Stimulated activated CD4-positive, alpha-beta T cell treated with anti-CD3 and anti-CD28 coated beads, Interleukin-4, amount 100 ng/mL, for 1 hour (primary cell): ENCODE results near the gene TLE1.
"Not testable (repeated sequence)": the region's sequence is repeated elsewhere in the genome, so short reads cannot be mapped to it uniquely, and the experiment has no call there.

Experiments used
- DNase-seq: peaks from one replicate; pipeline ENCODE4 v3.0.0-alpha.2; 2020

Gene TLE1

DNA sequence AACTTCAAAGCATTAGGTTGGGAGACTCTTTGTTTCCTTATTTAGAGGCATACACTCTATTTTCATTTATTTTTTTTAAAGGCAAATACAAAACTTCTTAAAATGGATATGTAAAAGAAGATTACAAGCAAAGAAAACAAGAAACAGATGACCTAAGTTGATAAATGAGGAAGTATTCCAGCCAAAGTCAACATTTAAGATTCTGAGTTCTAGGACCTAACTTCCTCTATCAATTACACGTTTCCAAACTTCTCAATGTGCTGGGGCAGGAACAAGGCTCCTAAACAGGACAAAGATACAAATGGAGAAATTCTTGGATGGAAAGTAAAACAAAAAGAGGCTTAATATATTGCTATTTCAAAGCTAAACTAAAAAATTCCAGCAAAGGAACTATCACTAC is 89.5 kb downstream of the TLE1 start:
- DNase-seq = no peak

GRCh38 chr9:81598811-81599210 is 90.5 kb downstream of the TLE1 start:
- no peak for DNase-seq

GRCh38 chr9:81598123-81598497 is 91.2 kb downstream of the TLE1 start:
- DNase-seq = no peak

DNA sequence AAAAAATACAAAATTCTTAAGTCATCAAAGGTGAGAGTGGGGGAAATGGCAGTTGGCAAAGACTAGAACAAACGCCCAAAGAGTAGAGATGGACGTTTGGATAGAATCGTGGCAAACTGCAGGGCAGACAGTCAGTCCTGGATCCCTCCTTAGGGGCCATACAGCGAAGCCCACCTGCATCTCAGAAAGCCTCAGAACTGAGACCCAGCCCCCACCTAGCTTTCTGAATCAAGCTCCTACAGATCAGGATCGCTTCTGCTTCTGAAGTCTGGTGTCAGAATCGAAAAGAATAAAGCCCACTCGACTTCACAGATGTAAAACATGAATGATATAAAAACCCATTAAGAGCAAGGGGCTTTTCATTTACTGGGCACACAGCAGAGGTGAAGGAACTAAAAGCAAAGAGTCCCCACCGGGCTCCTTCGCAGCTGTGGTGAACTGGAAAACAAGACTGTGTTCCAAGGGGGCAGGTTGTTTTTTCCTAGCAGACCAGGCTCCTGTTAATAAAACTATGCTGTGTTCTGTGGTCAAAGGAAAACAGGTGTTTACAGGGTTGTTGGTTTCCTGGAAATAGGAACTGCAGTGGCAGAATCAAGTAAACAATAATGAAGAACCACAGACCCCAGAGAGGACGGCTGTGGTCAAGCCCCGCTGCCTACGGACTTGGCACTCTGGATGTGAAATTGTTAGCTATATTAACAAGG is 91.8 kb downstream of the TLE1 start:
- no peak for DNase-seq

DNA sequence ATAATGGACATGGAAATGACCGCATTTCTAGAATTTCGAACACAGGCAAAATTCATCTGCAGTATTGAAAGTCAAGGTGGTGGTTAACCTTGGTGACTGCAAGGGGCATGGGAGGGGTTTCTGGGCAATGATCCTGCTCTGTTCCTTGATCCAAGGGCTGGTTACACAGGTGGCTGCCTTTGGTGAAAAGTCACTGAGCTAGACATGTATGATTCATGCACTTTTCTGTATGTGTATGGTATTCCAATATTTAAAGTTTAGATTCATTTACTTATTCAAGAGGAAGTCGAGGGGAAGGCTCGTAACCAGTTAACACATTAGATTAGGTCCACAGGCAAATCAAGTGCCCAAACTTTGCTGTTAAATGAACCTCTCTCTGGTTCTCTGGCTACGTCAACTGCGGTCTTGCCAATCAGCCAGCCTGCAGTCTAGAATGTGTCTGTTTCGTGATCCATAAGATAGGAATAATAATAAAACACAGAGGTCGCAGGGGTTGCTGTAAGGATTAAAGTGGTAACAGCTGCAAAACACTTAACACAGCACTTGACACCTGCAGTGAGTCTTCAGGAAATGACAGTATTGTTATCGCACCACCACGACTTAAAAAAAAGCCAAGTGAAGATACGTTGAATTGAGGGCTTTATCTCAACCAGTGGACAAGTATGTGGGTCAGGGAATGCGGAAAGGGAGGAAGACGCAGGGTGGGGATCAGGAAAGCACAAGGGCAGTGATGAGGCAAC is 92.5 kb downstream of the TLE1 start:
- DNase-seq = no peak

DNA sequence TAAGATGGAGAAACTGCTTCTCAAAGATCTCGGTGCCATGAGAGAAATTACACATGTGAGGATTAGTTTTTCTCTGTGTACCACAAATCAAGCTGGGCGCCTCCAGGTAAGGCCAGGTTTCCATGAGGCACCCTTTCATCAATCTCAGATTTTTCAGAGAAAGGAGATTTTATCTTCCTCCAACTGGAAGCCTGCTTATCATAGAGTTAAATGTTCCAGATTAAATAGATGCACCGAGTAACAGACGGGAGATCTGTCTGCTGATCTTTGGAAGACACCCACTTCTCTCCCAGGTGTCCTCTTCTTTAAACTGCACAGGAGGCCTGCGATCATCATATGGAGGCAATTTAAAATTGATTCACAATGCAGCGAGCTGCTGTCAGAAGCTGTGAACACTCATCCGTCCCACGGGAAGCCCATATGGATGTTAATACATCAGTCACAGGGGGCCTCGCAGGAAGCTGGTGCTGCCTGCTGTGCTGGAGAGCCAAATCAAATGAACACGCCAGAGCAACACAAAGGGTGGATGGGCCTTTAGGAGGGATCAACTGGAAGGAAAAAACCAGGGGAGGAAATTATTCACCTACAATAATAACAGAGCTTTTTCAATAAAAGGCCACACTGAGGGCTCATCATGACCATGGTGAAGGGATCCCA is 93.3 kb downstream of the TLE1 start:
- DNase-seq = no peak

GRCh38 chr9:81595293-81595692 is 94.1 kb downstream of the TLE1 start:
- not testable (repeated sequence) for DNase-seq

- no peak for DNase-seq
Observed at GRCh38 chr9:81594415-81594814, 94.9 kb downstream of the TLE1 start.

DNA sequence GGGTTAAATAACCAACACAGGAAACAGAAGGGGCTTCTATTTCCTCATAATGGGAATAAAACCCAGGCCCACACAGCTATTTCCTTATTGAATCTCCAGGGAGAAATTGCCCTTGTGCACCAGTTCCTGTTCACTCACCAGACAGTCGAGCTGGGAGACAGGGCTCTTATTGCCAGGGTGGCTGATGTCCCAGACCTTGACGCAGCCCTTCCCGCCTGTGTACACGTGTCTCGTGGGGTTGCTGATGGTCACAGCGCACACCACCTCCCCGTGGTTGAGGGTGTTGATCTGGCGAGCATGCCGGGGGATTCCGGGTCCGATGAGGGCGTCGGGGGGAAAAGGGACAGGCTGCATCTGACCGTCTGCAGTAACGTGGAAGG is 96.5 kb downstream of the TLE1 start:
- DNase-seq = no peak

- DNase-seq = no peak
Observed at GRCh38 chr9:81591791-81592190, 97.6 kb downstream of the TLE1 start.

DNA sequence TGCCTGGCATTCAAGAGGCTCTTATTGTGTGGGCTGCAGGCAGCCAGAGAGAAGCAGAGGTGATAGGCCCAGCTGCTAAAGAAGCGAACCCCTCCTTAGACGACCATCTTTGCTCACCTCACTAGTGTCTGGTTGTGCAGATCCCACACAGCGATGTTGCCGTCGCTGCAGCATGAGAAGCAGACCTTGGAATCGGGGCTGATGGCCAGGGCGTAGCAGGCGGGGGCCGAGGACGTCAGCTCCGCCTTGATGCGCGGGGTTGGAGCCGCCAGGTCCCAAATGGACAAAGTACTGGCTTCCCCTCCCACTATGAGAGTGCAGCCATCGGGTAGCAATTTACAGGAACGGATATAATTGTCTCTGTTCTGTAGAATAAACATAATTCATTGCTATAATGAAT is 98.7 kb downstream of the TLE1 start:
- DNase-seq = no peak

DNA sequence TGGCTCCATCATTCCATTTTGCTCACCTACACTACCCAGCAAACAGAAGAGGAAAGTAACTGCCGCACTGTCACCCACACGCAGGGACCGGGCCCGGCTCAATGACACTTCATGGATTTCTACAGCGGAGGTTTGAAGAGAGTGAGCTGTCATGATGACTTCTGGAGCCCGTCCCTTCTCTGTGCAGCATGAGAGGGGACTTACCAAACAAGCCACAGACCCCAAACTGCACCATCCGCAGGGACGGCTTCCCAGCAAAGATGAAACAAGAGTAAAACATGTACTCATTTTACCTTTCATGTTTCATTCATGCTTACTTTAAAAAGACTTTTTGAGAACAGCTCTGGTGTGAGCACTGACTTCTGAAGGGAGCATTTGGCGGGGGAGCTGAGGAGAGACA is 99.5 kb downstream of the TLE1 start:
- no peak for DNase-seq

DNA sequence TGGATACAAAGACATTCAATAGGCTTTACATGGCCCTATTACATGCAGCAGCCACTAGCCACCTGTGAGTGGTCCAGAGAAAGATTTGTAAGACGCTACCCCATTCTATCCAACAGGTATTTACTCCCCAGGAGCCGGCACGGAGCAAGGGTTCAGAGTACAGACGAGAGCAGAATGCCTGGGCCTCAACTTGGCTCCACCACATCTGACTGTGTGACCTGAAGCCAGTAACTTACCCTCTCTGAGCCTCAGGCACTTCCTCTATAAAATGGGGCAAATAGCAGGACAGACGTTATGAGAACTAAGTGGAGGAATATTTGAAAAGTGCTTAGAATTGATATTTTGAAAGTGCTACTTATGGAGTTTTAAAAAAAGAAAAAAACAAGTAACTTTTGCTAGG is 100.0 kb downstream of the TLE1 start:
- no peak for DNase-seq

GRCh38 chr9:81588148-81588871 is 101.0 kb downstream of the TLE1 start:
- DNase-seq = no peak

DNA sequence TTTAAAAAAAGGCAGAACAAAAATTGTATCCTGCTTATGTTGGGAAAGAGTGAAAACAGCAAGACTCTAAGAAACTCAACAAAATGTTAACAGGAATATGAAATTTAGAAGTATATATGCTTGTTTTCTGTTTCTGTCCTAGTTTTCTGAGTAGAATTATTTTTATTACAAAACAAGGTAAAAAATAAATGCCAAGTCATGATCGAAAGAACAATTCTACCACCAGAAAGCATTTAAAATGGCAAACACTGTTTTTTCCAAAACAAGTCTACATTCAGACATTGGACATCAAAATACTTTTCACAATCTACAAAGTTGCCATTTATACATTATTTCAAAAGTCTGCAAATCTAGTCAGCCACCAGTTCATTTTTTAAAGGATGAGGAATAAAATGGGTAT is 102.6 kb downstream of the TLE1 start:
- DNase-seq = no peak

- no peak for DNase-seq
Observed at GRCh38 chr9:81585191-81585763, 104.1 kb downstream of the TLE1 start.

- DNase-seq = no peak
Observed at GRCh38 chr9:81584099-81584498, 105.2 kb downstream of the TLE1 start.

DNA sequence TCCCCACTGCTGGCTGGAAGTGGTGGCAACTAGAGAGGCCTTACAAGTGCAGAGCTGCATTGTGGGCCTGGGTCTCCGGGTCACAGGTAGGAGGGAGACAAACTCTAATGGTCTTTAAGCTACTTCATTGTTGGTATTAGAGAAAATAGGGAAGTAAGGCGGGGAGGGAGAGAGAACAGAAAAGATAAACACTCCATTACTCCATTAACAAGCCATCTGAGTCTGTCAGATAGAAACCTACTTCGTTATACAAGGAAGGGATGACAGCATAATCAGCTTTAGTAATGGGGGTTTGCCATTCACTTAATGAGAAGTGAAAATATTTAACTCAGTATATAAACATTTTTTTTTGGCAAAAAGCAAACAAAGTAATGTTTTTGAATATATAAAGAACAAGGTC is 107.4 kb downstream of the TLE1 start:
- DNase-seq = no peak

- DNase-seq = no peak
Observed at GRCh38 chr9:81579381-81579780, 110.0 kb downstream of the TLE1 start.

GRCh38 chr9:81578606-81579005 is 110.7 kb downstream of the TLE1 start:
- no peak for DNase-seq

DNA sequence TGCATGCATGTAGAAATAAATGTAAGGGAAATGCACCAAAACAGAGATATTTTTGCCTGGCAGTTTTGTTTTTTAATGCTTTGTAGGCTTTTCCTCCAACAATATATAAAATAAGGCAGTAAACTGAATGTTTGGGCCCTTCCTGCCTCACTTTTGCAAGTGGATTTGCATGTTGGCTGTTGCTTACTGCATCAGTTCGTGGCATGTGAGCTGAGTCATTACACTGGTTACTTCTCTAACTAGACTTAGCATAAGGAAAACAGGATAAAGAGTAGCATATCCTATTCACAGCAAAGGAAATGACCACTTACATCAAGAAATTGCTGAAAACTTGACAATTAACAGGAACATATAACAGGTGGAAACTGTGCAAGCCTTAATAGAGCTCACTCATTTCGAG is 113.4 kb downstream of the TLE1 start:
- no peak for DNase-seq

GRCh38 chr9:81574405-81574804 is 114.9 kb downstream of the TLE1 start:
- no peak for DNase-seq
